HTR-8/SVneo (cell line): ENCODE data around the gene PTPRM.

Experiments
- DNase-seq: peaks from one replicate; pipeline ENCODE4 v3.0.0; 2011; ENCODE audit warnings: low spot score, mixed read lengths; ENCODE audit not compliant: insufficient read length
- FAIRE-seq: peaks from 2 replicates; lab custom pipeline; 2011; peaks lifted over from hg19 to GRCh38; lab: Jason Lieb, UNC

PTPRM gene

GRCh38 chr18:7914834-7915670 is 347.9 kb downstream of the PTPRM start:
- no peak for DNase-seq
- FAIRE-seq: no peak

GRCh38 chr18:7918701-7919100 is 351.6 kb downstream of the PTPRM start:
- FAIRE-seq (no peak), DNase-seq (no peak)

- DNase-seq (no peak), FAIRE-seq (no peak)
Observed at GRCh38 chr18:7919565-7919964, 352.4 kb downstream of the PTPRM start.

GRCh38 chr18:7921938-7922587 is 354.9 kb downstream of the PTPRM start:
- peak; percentile 9 for DNase-seq
- FAIRE-seq: no peak

GRCh38 chr18:7923105-7923504 is 356.0 kb downstream of the PTPRM start:
- FAIRE-seq: no peak
- no peak for DNase-seq

GRCh38 chr18:7924616-7925015 is 357.5 kb downstream of the PTPRM start:
- FAIRE-seq (no peak), DNase-seq (no peak)

GRCh38 chr18:7926526-7926925 is 359.4 kb downstream of the PTPRM start:
- FAIRE-seq: no peak

GRCh38 chr18:7927119-7927518 is 360.0 kb downstream of the PTPRM start:
- no peak for FAIRE-seq

More at GRCh38 chr18:7926526-7926925, 359.4 kb downstream of the PTPRM start:
- no peak for DNase-seq

GRCh38 chr18:7931763-7932162 is 364.6 kb downstream of the PTPRM start:
- FAIRE-seq: no peak
- no peak for DNase-seq

More at GRCh38 chr18:7927119-7927518, 360.0 kb downstream of the PTPRM start:
- DNase-seq: no peak

GRCh38 chr18:7937268-7937667 is 370.2 kb downstream of the PTPRM start:
- DNase-seq: no peak
- no peak for FAIRE-seq

GRCh38 chr18:7939521-7939920 is 372.4 kb downstream of the PTPRM start:
- DNase-seq (no peak), FAIRE-seq (no peak)

GRCh38 chr18:7940379-7940778 is 373.3 kb downstream of the PTPRM start:
- DNase-seq (no peak), FAIRE-seq (no peak)

- FAIRE-seq (no peak), DNase-seq (no peak)
Observed at GRCh38 chr18:7940971-7941370, 373.9 kb downstream of the PTPRM start.

- no peak for DNase-seq
- no peak for FAIRE-seq
Observed at GRCh38 chr18:7941533-7941932, 374.4 kb downstream of the PTPRM start.

- DNase-seq: peak; percentile 58
- peak; percentile 23 for FAIRE-seq
Observed at GRCh38 chr18:7945882-7946281, 378.8 kb downstream of the PTPRM start.

- FAIRE-seq: peak; percentile 23
- DNase-seq: peak; percentile 36
Observed at GRCh38 chr18:7946734-7947377, 379.7 kb downstream of the PTPRM start.

GRCh38 chr18:7950380-7951136 is 383.4 kb downstream of the PTPRM start:
- FAIRE-seq (peak; percentile 92), DNase-seq (peak; percentile 62)

GRCh38 chr18:7953095-7953958 is 386.2 kb downstream of the PTPRM start:
- DNase-seq: no peak
- FAIRE-seq: no peak

- DNase-seq (no peak), FAIRE-seq (no peak)
Observed at GRCh38 chr18:7954238-7954637, 387.1 kb downstream of the PTPRM start.
